ENCODE measurements around the gene PDXDC1. TPM values are rescaled to one million over a fixed set of nuclear protein-coding genes. Genes with fewer than 3 reads are reported as not detected.
"Not testable (repeated sequence)": the region's sequence is repeated elsewhere in the genome, so short reads cannot be mapped to it uniquely, and the experiment has no call there.

Gene PDXDC1
- total RNA-seq, 2 donors from 2014 or later, result 63.3 to 66.2 TPM

- H3K9me3 ChIP-seq; H3K27me3 ChIP-seq; ATAC-seq; DNase-seq; H3K27ac ChIP-seq; H3K36me3 ChIP-seq (replicated peaks in 1 of 2; ENCODE audit: insufficient read depth in 1 of 2, low read depth in 2 of 2); H3K4me1 ChIP-seq; H3K4me3 ChIP-seq; intact Hi-C loops (cut with DNase I): not testable (repeated sequence)
- 71 to 76% methylated on average over 12 to 20 of the region's 20 CpGs for WGBS, 2 donors
These were observed 170.1 kb downstream of the PDXDC1 start for GRCh38 chr16:15144781-15145417.

- ATAC-seq; DNase-seq; H3K36me3 ChIP-seq (replicated peaks in 1 of 2; ENCODE audit: insufficient read depth in 1 of 2, low read depth in 2 of 2); H3K27me3 ChIP-seq; H3K27ac ChIP-seq; H3K4me3 ChIP-seq; H3K4me1 ChIP-seq; intact Hi-C loops (cut with DNase I); H3K9me3 ChIP-seq: not testable (repeated sequence)
- WGBS, 2 donors, result 85 to 86% methylated on average over 10 to 32 of the region's 35 CpGs
These were observed 170.8 kb downstream of the PDXDC1 start for GRCh38 chr16:15145418-15146263.

GRCh38 chr16:15146264-15146662 is 171.4 kb downstream of the PDXDC1 start:
- intact Hi-C loops (cut with DNase I); H3K4me1 ChIP-seq; DNase-seq; ATAC-seq; H3K4me3 ChIP-seq; H3K36me3 ChIP-seq (replicated peaks in 1 of 2; ENCODE audit: insufficient read depth in 1 of 2, low read depth in 2 of 2); H3K27ac ChIP-seq; H3K27me3 ChIP-seq; H3K9me3 ChIP-seq: not testable (repeated sequence)
- WGBS, 2 donors, result 94 to 98% methylated on average over 11 to 22 of the region's 23 CpGs

- H3K27me3 ChIP-seq; H3K9me3 ChIP-seq; H3K36me3 ChIP-seq (replicated peaks in 1 of 2; ENCODE audit: insufficient read depth in 1 of 2, low read depth in 2 of 2); intact Hi-C loops (cut with DNase I); ATAC-seq; H3K4me3 ChIP-seq; DNase-seq; H3K27ac ChIP-seq; H3K4me1 ChIP-seq: not testable (repeated sequence)
- WGBS, 2 donors, result 85 to 93% methylated on average over 7 to 19 of the region's 19 CpGs
These were observed 174.0 kb downstream of the PDXDC1 start for GRCh38 chr16:15148831-15149230.

- DNase-seq; H3K4me1 ChIP-seq; H3K27me3 ChIP-seq; intact Hi-C loops (cut with DNase I); ATAC-seq; H3K4me3 ChIP-seq; H3K36me3 ChIP-seq (replicated peaks in 1 of 2; ENCODE audit: insufficient read depth in 1 of 2, low read depth in 2 of 2); H3K9me3 ChIP-seq; H3K27ac ChIP-seq: not testable (repeated sequence)
- WGBS, 2 donors, result 63 to 76% methylated on average over 5 to 12 of the region's 12 CpGs
These were observed 174.4 kb downstream of the PDXDC1 start for GRCh38 chr16:15149260-15149659.

- H3K4me1 ChIP-seq; intact Hi-C loops (cut with DNase I); H3K36me3 ChIP-seq (replicated peaks in 1 of 2; ENCODE audit: insufficient read depth in 1 of 2, low read depth in 2 of 2); H3K27me3 ChIP-seq; ATAC-seq; H3K9me3 ChIP-seq: not testable (repeated sequence)
- H3K27ac ChIP-seq, result peak overlapping the region in 3 of 4 donors; percentile 44 to 68 (median 56)
- no CpG with 5 or more reads among the region's 48 CpGs for WGBS, 2 donors
- DNase-seq, result peak; percentile 25 to 50 (median 38)
- peak overlapping the region; percentile 17 to 25 for H3K4me3 ChIP-seq
These were observed 179.2 kb downstream of the PDXDC1 start for GRCh38 chr16:15154005-15154404.

GRCh38 chr16:15154650-15155562 is 180.1 kb downstream of the PDXDC1 start:
- H3K9me3 ChIP-seq; intact Hi-C loops (cut with DNase I); H3K36me3 ChIP-seq (replicated peaks in 1 of 2; ENCODE audit: insufficient read depth in 1 of 2, low read depth in 2 of 2); H3K4me3 ChIP-seq; H3K4me1 ChIP-seq; H3K27me3 ChIP-seq: not testable (repeated sequence)
- peak; percentile 88 to 96 (median 94) for DNase-seq
- H3K27ac ChIP-seq, result peak overlapping the region in 2 of 4 donors; percentile 55 to 57
- ATAC-seq, result peak; percentile 100
- WGBS, 2 donors, result 0% methylated on average over 7 to 48 of the region's 80 CpGs

- H3K4me3 ChIP-seq; DNase-seq; H3K9me3 ChIP-seq; ATAC-seq; H3K27me3 ChIP-seq; H3K27ac ChIP-seq; intact Hi-C loops (cut with DNase I); H3K36me3 ChIP-seq (replicated peaks in 1 of 2; ENCODE audit: insufficient read depth in 1 of 2, low read depth in 2 of 2); H3K4me1 ChIP-seq: not testable (repeated sequence)
- 47 to 61% methylated on average over 3 to 6 of the region's 8 CpGs for WGBS, 2 donors
These were observed 182.8 kb downstream of the PDXDC1 start for GRCh38 chr16:15157644-15158043.

- ATAC-seq; intact Hi-C loops (cut with DNase I); H3K27me3 ChIP-seq; H3K4me3 ChIP-seq; H3K9me3 ChIP-seq; H3K36me3 ChIP-seq (replicated peaks in 1 of 2; ENCODE audit: insufficient read depth in 1 of 2, low read depth in 2 of 2); H3K27ac ChIP-seq; DNase-seq; H3K4me1 ChIP-seq: not testable (repeated sequence)
- 84 to 87% methylated on average over 4 of the region's 5 CpGs for WGBS, 2 donors
These were observed 184.8 kb downstream of the PDXDC1 start for GRCh38 chr16:15159671-15160070.

GRCh38 chr16:15160571-15160970 is 185.7 kb downstream of the PDXDC1 start:
- H3K4me1 ChIP-seq; H3K27ac ChIP-seq; H3K9me3 ChIP-seq; ATAC-seq; H3K36me3 ChIP-seq (replicated peaks in 1 of 2; ENCODE audit: insufficient read depth in 1 of 2, low read depth in 2 of 2); H3K4me3 ChIP-seq; DNase-seq; intact Hi-C loops (cut with DNase I); H3K27me3 ChIP-seq: not testable (repeated sequence)
- 93 to 97% methylated on average over 5 to 8 of the region's 10 CpGs for WGBS, 2 donors

- not testable (repeated sequence) for ATAC-seq
These were observed 188.2 kb downstream of the PDXDC1 start for GRCh38 chr16:15163055-15163454.

More at GRCh38 chr16:15163055-15163454, 188.2 kb downstream of the PDXDC1 start:
- DNase-seq; H3K36me3 ChIP-seq (replicated peaks in 1 of 2; ENCODE audit: insufficient read depth in 1 of 2, low read depth in 2 of 2); H3K27me3 ChIP-seq; H3K9me3 ChIP-seq; H3K4me3 ChIP-seq; intact Hi-C loops (cut with DNase I); H3K4me1 ChIP-seq; H3K27ac ChIP-seq: not testable (repeated sequence)
- WGBS, 2 donors, result 89 to 90% methylated on average over 1 of the region's 1 CpG
